Subcutaneous abdominal adipose tissue (tissue), 5 donors: Measurements from ENCODE around the gene IGFBP5.

ENCODE experiments used
- H3K27ac ChIP-seq: one replicate; pipeline ENCODE4 v1.7.0; 2013; ENCODE audit warnings: low read depth, mild to moderate bottlenecking, inconsistent platforms, low read length, moderate library complexity
- H3K27me3 ChIP-seq, 5 donors: one replicate each; pipeline ENCODE4 v1.7.0; 2013; ENCODE audit warnings: low read length in 5 of 5, inconsistent platforms in 1 of 5; ENCODE audit not compliant: control insufficient read depth in 5 of 5, insufficient read depth in 4 of 5
- H3K36me3 ChIP-seq, 5 donors: one replicate each; pipeline ENCODE4 v1.7.0; 2013; ENCODE audit warnings: low read length in 5 of 5; ENCODE audit not compliant: control insufficient read depth in 5 of 5, insufficient read depth in 5 of 5
- H3K4me1 ChIP-seq, 5 donors: one replicate each; pipeline ENCODE4 v1.7.0; 2013; ENCODE audit warnings: low read length in 5 of 5, mild to moderate bottlenecking in 3 of 5, moderate library complexity in 1 of 5; ENCODE audit not compliant: control insufficient read depth in 5 of 5, insufficient read depth in 5 of 5
- H3K4me3 ChIP-seq, 5 donors: one replicate each; pipeline ENCODE4 v1.7.0; 2013; ENCODE audit warnings: low read length in 5 of 5, low read depth in 1 of 5
- H3K9ac ChIP-seq, 5 donors: one replicate each; pipeline ENCODE4 v1.7.0; 2013; ENCODE audit warnings: low read length in 5 of 5, mild to moderate bottlenecking in 4 of 5, moderate library complexity in 3 of 5
- H3K9me3 ChIP-seq, 5 donors: one replicate each; pipeline ENCODE4 v1.7.0; 2013; ENCODE audit warnings: low read length in 5 of 5; ENCODE audit not compliant: control insufficient read depth in 5 of 5
- donor health status: healthy.
- donor health status: healthy.
- donor health status: healthy.
- donor health status: healthy.
- donor health status: healthy.

The IGFBP5 gene

GRCh38 chr2:216661639-216662375 lies 33.5 kb downstream of the IGFBP5 start:
- H3K36me3 ChIP-seq: peaks cover 0 to 17% (median 0%) of the 10 kb centered on the region in 5 donors
- H3K9me3 ChIP-seq: no peaks in the 10 kb centered on the region
- H3K9ac ChIP-seq: no peak overlapping the region
- no peak overlapping the region for H3K4me3 ChIP-seq
- H3K27me3 ChIP-seq: peaks cover 0 to 12% (median 4%) of the 10 kb centered on the region in 5 donors
- no peak overlapping the region for H3K27ac ChIP-seq
- peaks cover 0 to 19% (median 6%) of the 10 kb centered on the region in 5 donors for H3K4me1 ChIP-seq

GRCh38 chr2:216661051-216661450 lies 34.3 kb downstream of the IGFBP5 start:
- Histone ChIP-seq H3K27me3 (peaks cover 0 to 12% (median 0%) of the 10 kb centered on the region in 5 donors), H3K4me1 (peaks cover 0 to 15% (median 6%) of the 10 kb centered on the region in 5 donors), H3K9ac (no peak overlapping the region), H3K9me3 (no peaks in the 10 kb centered on the region), H3K4me3 (no peak overlapping the region), H3K27ac (no peak overlapping the region), H3K36me3 (peaks cover 0 to 23% (median 0%) of the 10 kb centered on the region in 5 donors)

DNA sequence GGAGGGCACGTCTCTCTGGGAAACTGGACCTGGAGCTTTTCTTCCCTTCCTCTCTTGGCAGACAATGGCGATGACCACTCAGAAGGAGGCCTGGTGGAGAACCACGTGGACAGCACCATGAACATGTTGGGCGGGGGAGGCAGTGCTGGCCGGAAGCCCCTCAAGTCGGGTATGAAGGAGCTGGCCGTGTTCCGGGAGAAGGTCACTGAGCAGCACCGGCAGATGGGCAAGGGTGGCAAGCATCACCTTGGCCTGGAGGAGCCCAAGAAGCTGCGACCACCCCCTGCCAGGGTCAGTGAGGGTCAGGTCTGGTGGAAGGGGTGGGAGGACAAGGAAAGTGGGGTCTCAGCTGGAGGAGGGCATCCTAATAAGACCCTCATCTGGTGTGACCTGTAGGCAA lies 34.9 kb downstream of the IGFBP5 start:
- Histone ChIP-seq H3K27ac (no peak overlapping the region), H3K4me3 (no peak overlapping the region), H3K27me3 (peaks cover 0 to 7% (median 0%) of the 10 kb centered on the region in 5 donors), H3K36me3 (peaks cover 0 to 23% (median 0%) of the 10 kb centered on the region in 5 donors), H3K9me3 (no peaks in the 10 kb centered on the region), H3K4me1 (peaks cover 0 to 9% (median 2%) of the 10 kb centered on the region in 5 donors), H3K9ac (no peak overlapping the region)

GRCh38 chr2:216659276-216659675 lies 36.1 kb downstream of the IGFBP5 start:
- no peak overlapping the region for H3K4me3 ChIP-seq
- H3K27ac ChIP-seq: no peak overlapping the region
- peaks cover 0 to 5% (median 0%) of the 10 kb centered on the region in 5 donors for H3K27me3 ChIP-seq
- H3K4me1 ChIP-seq: peaks cover 0 to 6% (median 5%) of the 10 kb centered on the region in 5 donors
- H3K9me3 ChIP-seq: no peaks in the 10 kb centered on the region
- H3K9ac ChIP-seq: no peak overlapping the region
- H3K36me3 ChIP-seq: peaks cover 0 to 23% (median 0%) of the 10 kb centered on the region in 5 donors

DNA sequence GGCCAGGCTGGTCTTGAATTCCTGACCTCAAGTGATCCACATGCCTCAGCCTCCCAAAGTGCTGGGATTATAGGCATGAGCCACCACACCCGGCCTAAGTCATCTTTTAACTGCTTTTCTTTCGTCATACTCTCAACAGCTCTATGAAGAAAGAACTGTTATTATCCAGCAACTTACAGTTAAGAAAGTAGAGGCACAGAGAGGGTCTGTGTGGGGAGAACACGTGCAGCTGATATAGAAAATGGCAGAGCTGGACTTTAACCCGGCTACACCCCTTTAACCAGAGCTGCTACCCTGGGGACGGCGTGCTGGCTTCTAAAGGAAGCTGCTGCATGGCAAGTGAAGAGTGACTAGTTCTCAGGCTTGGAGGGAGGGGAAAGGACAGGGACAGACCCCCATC lies 36.6 kb downstream of the IGFBP5 start:
- H3K4me3 ChIP-seq: no peak overlapping the region
- H3K9ac ChIP-seq: no peak overlapping the region
- H3K36me3 ChIP-seq: peaks cover 0 to 23% (median 0%) of the 10 kb centered on the region in 5 donors
- no peaks in the 10 kb centered on the region for H3K9me3 ChIP-seq
- no peak overlapping the region for H3K27ac ChIP-seq
- H3K27me3 ChIP-seq: peaks cover 0 to 3% (median 0%) of the 10 kb centered on the region in 5 donors
- peaks cover 0 to 11% (median 10%) of the 10 kb centered on the region in 5 donors for H3K4me1 ChIP-seq

- no peaks in the 10 kb centered on the region for H3K27me3 ChIP-seq
- no peak overlapping the region for H3K9ac ChIP-seq
- H3K36me3 ChIP-seq: peaks cover 0 to 16% (median 0%) of the 10 kb centered on the region in 5 donors
Measured at GRCh38 chr2:216657980-216658379, 37.4 kb downstream of the IGFBP5 start.

DNA sequence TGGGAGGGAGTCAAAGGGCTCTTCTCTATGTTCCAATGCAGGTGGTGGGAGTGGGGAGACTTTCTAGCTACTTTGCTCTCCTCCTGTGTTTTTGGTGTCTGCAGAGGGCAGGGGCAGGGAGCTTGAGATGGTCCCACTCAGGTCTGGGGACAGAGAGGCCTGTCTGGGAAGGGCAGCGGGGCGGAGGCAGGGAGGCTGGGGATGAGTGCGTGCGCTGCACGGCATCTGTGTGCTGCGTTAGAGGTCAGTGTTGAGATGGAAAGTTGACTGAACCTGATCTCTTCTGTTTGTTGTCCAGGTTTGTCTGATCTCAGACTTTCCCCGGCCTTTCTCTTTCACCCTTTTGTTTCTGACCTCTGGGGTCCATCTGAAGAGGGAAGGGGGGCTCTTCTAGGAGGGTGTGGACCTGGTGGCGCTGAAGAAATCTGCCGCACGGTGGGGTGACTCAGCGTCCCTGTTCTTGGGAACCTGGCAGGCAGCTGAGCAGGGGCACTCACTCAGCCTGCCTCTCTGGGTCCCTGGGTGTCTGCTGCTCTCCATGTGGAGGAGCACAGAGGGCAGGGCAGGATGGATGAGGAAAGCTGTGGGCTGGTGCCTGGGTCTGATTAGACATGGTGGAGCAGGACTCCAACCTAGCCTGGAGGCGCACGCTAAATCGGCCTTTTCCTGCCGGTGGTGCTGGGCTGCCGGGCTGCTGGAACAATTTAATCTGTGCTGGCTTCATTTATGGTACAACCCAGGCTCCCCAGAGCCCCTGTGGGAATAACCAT lies 38.1 kb downstream of the IGFBP5 start:
- Histone ChIP-seq H3K9me3 (no peaks in the 10 kb centered on the region), H3K27ac (no peak overlapping the region)

More at GRCh38 chr2:216657980-216658379, 37.4 kb downstream of the IGFBP5 start:
- Histone ChIP-seq H3K4me1 (peaks cover 0 to 18% (median 13%) of the 10 kb centered on the region in 5 donors), H3K27ac (no peak overlapping the region), H3K4me3 (no peak overlapping the region), H3K9me3 (no peaks in the 10 kb centered on the region)

DNA sequence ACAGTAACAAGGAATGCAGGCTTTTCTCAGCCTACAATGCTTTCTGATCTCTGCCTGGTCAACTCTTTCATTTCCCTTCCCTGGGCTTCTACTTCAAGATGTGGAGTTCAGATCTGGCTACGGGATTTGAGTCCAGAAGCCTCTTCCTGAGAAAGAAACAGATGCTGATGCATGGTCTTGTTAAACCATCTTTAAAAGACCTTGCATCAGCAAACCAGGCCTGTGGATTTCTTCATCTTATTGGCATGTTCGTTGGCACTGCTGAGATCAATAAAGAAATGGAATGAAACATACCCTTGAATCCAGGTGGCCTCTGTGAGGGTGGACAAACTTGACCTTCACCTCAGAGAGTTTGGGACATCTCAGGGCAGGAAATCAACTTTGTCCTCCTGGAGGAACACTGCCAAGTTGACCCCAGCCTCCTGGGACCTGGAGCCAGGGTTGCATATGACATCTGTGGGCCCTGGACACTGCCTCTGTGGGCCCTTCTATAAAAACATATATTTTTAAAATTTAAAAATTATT lies 40.8 kb downstream of the IGFBP5 start:
- Histone ChIP-seq H3K4me3 (no peak overlapping the region), H3K27me3 (no peaks in the 10 kb centered on the region), H3K27ac (no peak overlapping the region), H3K9ac (no peak overlapping the region), H3K36me3 (peaks cover 0 to 6% (median 0%) of the 10 kb centered on the region in 5 donors), H3K4me1 (peaks cover 0 to 41% (median 16%) of the 10 kb centered on the region in 5 donors), H3K9me3 (no peaks in the 10 kb centered on the region)

More for the DNA sequence above, 38.1 kb downstream of the IGFBP5 start:
- Histone ChIP-seq H3K4me3 (no peak overlapping the region), H3K36me3 (peaks cover 0 to 16% (median 0%) of the 10 kb centered on the region in 5 donors), H3K9ac (no peak overlapping the region), H3K27me3 (no peaks in the 10 kb centered on the region), H3K4me1 (peaks cover 0 to 24% (median 13%) of the 10 kb centered on the region in 5 donors)

GRCh38 chr2:216653931-216654365 lies 41.4 kb downstream of the IGFBP5 start:
- H3K27me3 ChIP-seq: no peaks in the 10 kb centered on the region
- no peak overlapping the region for H3K9ac ChIP-seq
- peaks cover 0 to 6% (median 0%) of the 10 kb centered on the region in 5 donors for H3K36me3 ChIP-seq
- H3K27ac ChIP-seq: no peak overlapping the region
- peaks cover 0 to 45% (median 16%) of the 10 kb centered on the region in 5 donors for H3K4me1 ChIP-seq
- H3K4me3 ChIP-seq: no peak overlapping the region
- H3K9me3 ChIP-seq: no peaks in the 10 kb centered on the region
